ENCODE data around the gene NCOA1.

GRCh38 chr2:24457696-24458386, 33.2 kb upstream of the NCOA1 start:
- TF ChIP-seq ZNF274 (IDR thresholded peaks at IDR 0.05; ENCODE audit: low read depth, low read length), result no peak
- no peak for TF ChIP-seq SUZ12 (IDR thresholded peaks at IDR 0.05; ENCODE audit: extremely low read depth, insufficient read depth, insufficient read length)
- no peak for TF ChIP-seq YY1 (IDR thresholded peaks at IDR 0.05; ENCODE audit: insufficient read depth, insufficient read length)

Data from NT2/D1 (cell line).